Common myeloid progenitor, CD34-positive (primary cell): ENCODE measurements around the gene NOVA2.

ENCODE experiments used
- CTCF ChIA-PET: fragments of 350-600 bp; sonication (Branson Sonifier 250); formaldehyde crosslinking; loops from one replicate; lab custom pipeline; 2021; ENCODE audit warnings: antibody characterized with exemption; lab: Charles Lee
- POLR2A ChIA-PET: fragments of 350-600 bp; sonication (Branson Sonifier 250); formaldehyde crosslinking; loops from one replicate; lab custom pipeline; 2021; ENCODE audit warnings: antibody characterized with exemption; lab: Charles Lee
- DNase-seq, 3 donors: peaks; one replicate each; pipeline versions ENCODE4 v3.0.0 to v3.0.0-alpha.2; 2013
- H3K27ac ChIP-seq, 2 experiments: 1 replicate in 1 of 2; 2 replicates in 1 of 2; pipeline ENCODE4 v1.7.0; 2013; ENCODE audit warnings: inconsistent platforms in 2 of 2, low read length in 2 of 2, mild to moderate bottlenecking in 2 of 2, low read depth in 1 of 2, moderate library complexity in 1 of 2; ENCODE audit not compliant: severe bottlenecking in 2 of 2, insufficient read depth in 1 of 2, poor library complexity in 1 of 2
- H3K27me3 ChIP-seq, 5 experiments: replicated peaks in 2 of 5; 1 replicate in 3 of 5; 2 replicates in 2 of 5; pipeline versions ENCODE4 v1.6.1 to v1.7.0; 2013; ENCODE audit warnings: low read length in 4 of 5, mild to moderate bottlenecking in 2 of 5, moderate library complexity in 2 of 5, inconsistent platforms in 1 of 5; ENCODE audit not compliant: insufficient read depth in 5 of 5, control insufficient read depth in 4 of 5
- H3K36me3 ChIP-seq, 4 experiments: 1 replicate in 2 of 4; 2 replicates in 2 of 4; pipeline versions ENCODE4 v1.6.1 to v1.7.0; 2013; ENCODE audit warnings: low read length in 3 of 4, control low read depth in 1 of 4, mild to moderate bottlenecking in 1 of 4; ENCODE audit not compliant: control insufficient read depth in 4 of 4, insufficient read depth in 4 of 4
- H3K4me1 ChIP-seq, 4 experiments: 1 replicate in 3 of 4; 2 replicates in 1 of 4; pipeline versions ENCODE4 v1.6.1 to v1.7.1; 2013; ENCODE audit warnings: low read length in 3 of 4, mild to moderate bottlenecking in 3 of 4, control low read depth in 1 of 4, inconsistent platforms in 1 of 4, moderate library complexity in 1 of 4; ENCODE audit not compliant: control insufficient read depth in 4 of 4, insufficient read depth in 4 of 4; ENCODE audit errors: control extremely low read depth in 1 of 4
- H3K4me3 ChIP-seq, 7 experiments: 1 replicate in 4 of 7; 2 replicates in 3 of 7; pipeline versions ENCODE4 v1.5.1 to v1.7.0; 2013; ENCODE audit warnings: mild to moderate bottlenecking in 7 of 7, low read length in 6 of 7, moderate library complexity in 6 of 7, inconsistent platforms in 2 of 7, low read depth in 2 of 7, control low read depth in 1 of 7; ENCODE audit not compliant: insufficient read depth in 4 of 7, control insufficient read depth in 1 of 7; ENCODE audit errors: extremely low read depth in 1 of 7
- H3K9me3 ChIP-seq, 5 experiments: 1 replicate in 4 of 5; 2 replicates in 1 of 5; pipeline versions ENCODE4 v1.6.1 to v1.7.1; 2013; ENCODE audit warnings: low read length in 4 of 5, mild to moderate bottlenecking in 2 of 5, inconsistent platforms in 1 of 5, low read depth in 1 of 5, moderate library complexity in 1 of 5; ENCODE audit not compliant: control insufficient read depth in 4 of 5, insufficient read depth in 2 of 5; ENCODE audit errors: control extremely low read depth in 1 of 5
- WGBS: methylation state at CpG from one replicate; pipeline ENCODE4 v1.1.5; 2013; ENCODE audit not compliant: insufficient coverage; 5-methylcytosine and 5-hydroxymethylcytosine counted together

The NOVA2 gene

DNA sequence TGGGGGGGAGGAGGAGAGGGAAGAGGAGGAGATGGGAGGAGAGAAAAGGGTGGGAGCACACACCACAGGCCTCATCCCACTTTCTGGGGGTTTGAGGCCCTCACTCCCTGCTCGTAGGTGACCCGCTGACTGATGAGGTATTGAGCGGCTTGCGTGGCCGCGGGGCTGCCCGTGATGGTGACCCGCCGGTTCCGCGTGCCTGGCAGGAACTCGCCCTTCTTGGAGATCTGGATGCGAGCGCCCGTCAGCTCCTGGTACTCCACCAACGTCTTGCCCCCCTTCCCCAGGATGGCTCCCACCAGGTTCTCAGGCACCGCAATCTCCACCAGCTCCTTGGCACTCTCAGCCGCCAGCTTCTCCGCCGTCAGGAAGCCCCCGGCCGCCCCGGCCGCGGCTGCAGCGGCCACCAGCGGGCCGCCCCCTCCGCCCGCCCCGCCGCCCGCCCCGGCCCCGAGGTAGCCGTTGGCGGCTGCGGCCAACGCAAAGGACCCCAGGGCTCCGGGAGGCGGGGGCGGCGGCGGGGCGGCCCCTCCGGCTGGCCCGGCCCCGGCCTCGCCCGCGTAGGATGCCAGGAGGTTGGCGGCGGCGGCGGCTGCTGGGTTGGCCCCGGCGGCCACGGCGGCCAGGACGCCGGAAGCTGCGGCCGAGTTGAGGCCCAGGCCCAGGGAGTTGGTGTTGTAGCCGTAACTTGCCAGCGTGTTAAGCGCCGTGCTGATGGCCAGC lies 33.7 kb downstream of the NOVA2 start:
- CTCF ChIA-PET = no interaction called here
- H3K36me3 ChIP-seq = no peaks in the 10 kb centered on the region

DNA sequence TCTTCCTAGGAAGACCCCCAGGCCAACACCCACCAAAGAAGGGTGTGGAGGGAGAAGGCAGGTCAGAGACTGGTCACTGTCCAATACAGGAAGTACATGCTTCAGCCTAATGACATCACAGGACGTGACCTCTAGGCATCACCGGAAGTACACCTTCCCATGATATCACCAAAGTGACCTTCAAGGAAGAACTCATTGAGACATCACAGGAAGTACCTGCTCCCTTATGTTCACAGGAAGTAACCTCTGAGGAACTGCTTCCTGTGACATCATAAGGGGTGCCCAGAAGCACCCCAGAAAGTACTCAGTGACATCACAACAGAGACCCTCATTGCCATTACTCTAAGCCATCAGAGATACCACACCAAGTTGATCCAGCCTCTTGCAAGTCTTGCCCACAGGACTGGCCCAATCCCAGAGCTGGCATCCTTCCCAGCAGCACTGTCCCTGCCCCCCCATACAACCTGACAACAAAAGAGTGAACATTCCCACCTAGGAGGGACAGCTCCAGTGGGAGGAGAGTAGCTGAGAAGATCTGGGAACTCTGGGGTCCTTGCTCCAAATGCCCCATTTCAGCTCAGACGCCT lies 34.8 kb downstream of the NOVA2 start:
- CTCF ChIA-PET = no interaction called here
- H3K9me3 ChIP-seq = peaks cover 0 to 6% (median 0%) of the 10 kb centered on the region in 5 experiments
- no peak overlapping the region for H3K27ac ChIP-seq
- peaks cover 11 to 86% (median 26%) of the 10 kb centered on the region in 5 experiments for H3K27me3 ChIP-seq
- no peaks in the 10 kb centered on the region for H3K36me3 ChIP-seq
- H3K4me3 ChIP-seq = no peak overlapping the region
- POLR2A ChIA-PET = no interaction called here
- WGBS = no CpG with 5 or more reads among the region's 3 CpGs
- peaks cover 0 to 5% (median under 1%) of the 10 kb centered on the region in 4 experiments for H3K4me1 ChIP-seq
- DNase-seq = no peak

More for the DNA sequence above, 33.7 kb downstream of the NOVA2 start:
- Histone ChIP-seq H3K27me3 (peaks cover 11 to 87% (median 26%) of the 10 kb centered on the region in 5 experiments), H3K4me3 (no peak overlapping the region), H3K9me3 (peaks cover 0 to 6% (median 3%) of the 10 kb centered on the region in 5 experiments), H3K4me1 (peaks cover 0 to 5% (median under 1%) of the 10 kb centered on the region in 4 experiments), H3K27ac (no peak overlapping the region)
- 33% methylated on average over 51 of the region's 67 CpGs for WGBS
- POLR2A ChIA-PET = interaction anchor here (0.7 kb wide), 1 partner anchor 123 kb away, joined by 4 read pairs; no protein-coding TSS in a partner anchor
- no peak for DNase-seq

DNA sequence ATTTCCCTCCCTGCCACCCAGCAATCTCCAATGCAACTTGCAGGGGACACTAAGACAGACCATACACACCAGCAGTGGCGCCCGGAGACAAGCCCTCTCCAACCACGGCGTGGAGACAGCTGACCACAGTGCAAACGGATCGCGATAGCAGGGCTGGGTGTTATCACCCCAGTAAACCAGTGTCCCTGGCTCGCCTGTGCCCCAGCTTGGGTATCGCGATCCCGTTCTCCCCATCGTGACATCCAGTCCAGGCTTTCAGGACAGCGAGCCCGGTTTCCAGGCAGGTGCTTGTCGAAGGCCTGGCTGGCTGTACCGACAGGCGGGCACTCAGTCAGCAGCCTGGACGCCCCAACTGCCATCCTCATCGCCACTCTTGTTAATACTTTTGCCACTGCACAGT lies 38.4 kb downstream of the NOVA2 start:
- Histone ChIP-seq H3K27ac (no peak overlapping the region), H3K36me3 (no peaks in the 10 kb centered on the region), H3K9me3 (peaks cover 0 to 6% (median 0%) of the 10 kb centered on the region in 5 experiments), H3K27me3 (peaks cover 11 to 76% (median 21%) of the 10 kb centered on the region in 5 experiments), H3K4me3 (no peak overlapping the region), H3K4me1 (peaks cover 0 to 2% (median under 1%) of the 10 kb centered on the region in 4 experiments)
- no peak for DNase-seq
- CTCF ChIA-PET = no interaction called here
- POLR2A ChIA-PET = no interaction called here
- 87% methylated on average over 18 of the region's 19 CpGs for WGBS

DNA sequence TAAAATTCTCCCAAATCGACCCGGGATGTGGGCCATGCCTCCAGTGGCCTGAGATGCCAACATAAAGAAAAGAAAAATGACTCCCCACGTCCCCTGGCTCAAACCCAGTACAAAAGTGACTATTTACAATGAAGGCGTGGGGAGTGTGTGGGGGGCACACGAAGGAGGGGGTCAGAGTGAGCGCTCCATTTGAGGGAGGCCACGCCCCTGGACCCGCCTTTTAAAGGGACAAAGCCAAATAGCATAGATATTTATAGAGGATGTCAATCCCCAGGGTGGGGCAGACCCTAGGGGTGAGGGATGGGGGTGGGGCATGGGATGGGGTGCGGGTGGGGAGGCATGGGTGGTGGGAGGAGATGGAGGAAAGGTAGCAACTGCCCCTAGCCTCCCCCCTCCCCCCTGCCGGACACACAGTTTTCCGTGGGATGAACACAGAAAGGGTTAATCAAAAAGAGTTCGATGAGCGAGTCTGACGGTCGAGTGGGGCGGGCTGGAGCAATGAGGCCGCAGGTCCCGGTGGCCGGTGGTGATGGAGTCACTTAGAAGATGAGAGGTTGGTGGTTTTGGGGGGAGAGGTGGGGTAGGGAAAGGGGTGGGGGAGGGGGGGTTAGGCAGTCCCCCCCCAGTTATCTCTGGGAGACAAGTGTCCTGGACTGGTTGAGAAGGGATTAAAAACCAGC lies 39.0 kb downstream of the NOVA2 start:
- WGBS = 90% methylated on average over 2 of the region's 19 CpGs
- Histone ChIP-seq H3K27me3 (peaks cover 11 to 78% (median 21%) of the 10 kb centered on the region in 5 experiments), H3K9me3 (peaks cover 0 to 3% (median 0%) of the 10 kb centered on the region in 5 experiments), H3K4me1 (peaks cover 0 to under 1% (median 0%) of the 10 kb centered on the region in 4 experiments), H3K36me3 (no peaks in the 10 kb centered on the region), H3K27ac (no peak overlapping the region), H3K4me3 (no peak overlapping the region)
- POLR2A ChIA-PET = no interaction called here
- CTCF ChIA-PET = no interaction called here
- no peak for DNase-seq

DNA sequence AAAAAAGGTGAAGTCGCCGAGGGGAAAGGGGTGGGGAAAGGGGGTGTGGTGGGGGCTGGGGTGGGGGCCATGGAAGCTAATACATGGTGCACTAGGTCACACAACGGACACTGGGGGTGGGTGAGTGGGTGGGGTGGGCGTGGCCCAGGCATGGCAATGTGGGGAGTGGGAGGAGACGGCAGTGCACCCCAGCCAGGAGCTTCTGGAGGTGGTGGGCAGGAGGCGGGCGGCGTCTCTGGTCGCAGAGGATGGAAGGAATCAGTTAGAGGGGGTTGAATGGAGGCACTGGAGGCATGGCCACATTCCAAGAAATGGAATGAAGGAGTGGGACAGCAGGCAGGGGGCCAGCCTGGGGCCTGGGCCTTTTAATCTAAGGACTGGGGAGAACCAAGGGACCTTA lies 39.9 kb downstream of the NOVA2 start:
- WGBS = 94% methylated on average over 6 of the region's 9 CpGs
- Histone ChIP-seq H3K4me1 (no peaks in the 10 kb centered on the region), H3K27me3 (peaks cover 8 to 75% (median 15%) of the 10 kb centered on the region in 5 experiments), H3K9me3 (peaks cover 0 to 2% (median 0%) of the 10 kb centered on the region in 5 experiments), H3K4me3 (no peak overlapping the region), H3K36me3 (no peaks in the 10 kb centered on the region), H3K27ac (no peak overlapping the region)
- ChIA-PET CTCF (no interaction called here), POLR2A (interaction anchor here (0.5 kb wide), 1 partner anchor 18 kb away, joined by 3 read pairs; no protein-coding TSS in a partner anchor)
- DNase-seq = no peak

DNA sequence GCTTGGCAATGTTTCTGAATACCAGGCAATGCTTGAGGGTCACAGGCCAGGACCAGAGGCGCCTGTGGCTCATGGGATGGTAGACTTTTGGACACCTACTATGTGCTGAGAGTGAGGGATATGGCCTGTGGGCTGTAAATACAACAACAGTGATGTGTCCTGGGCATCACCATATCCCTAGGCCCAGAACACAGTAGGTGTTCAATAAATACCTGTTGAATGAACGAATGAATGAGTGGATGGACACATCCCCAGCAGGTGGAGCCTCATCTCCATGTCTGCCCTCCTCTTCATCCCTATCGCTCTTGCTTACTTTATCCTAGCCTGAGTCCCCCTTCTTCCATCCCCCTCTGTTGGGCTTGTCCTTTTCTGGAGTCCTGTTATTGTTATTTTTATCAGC lies 42.6 kb downstream of the NOVA2 start:
- POLR2A ChIA-PET = no interaction called here

More for the DNA sequence above, 42.6 kb downstream of the NOVA2 start:
- no peaks in the 10 kb centered on the region for H3K9me3 ChIP-seq
- peaks cover 0 to 7% (median 6%) of the 10 kb centered on the region in 4 experiments for H3K4me1 ChIP-seq
- no peak for DNase-seq
- WGBS = 100% methylated on average over 1 of the region's 3 CpGs
- CTCF ChIA-PET = no interaction called here
- H3K4me3 ChIP-seq = no peak overlapping the region
- H3K36me3 ChIP-seq = no peaks in the 10 kb centered on the region
- H3K27me3 ChIP-seq = peaks cover 0 to 48% (median 7%) of the 10 kb centered on the region in 5 experiments
- H3K27ac ChIP-seq = no peak overlapping the region
